H9 (cell line): Measurements from ENCODE around the gene PEA15. TPM values are rescaled to one million over a fixed set of nuclear protein-coding genes. Genes with fewer than 3 reads are reported as not detected.

Experiments
- DNase-seq: peaks from one replicate; pipeline ENCODE4 v3.0.0-alpha.2; 2017
- H2AFZ ChIP-seq: one replicate; pipeline ENCODE4 v1.6.1; 2013; ENCODE audit warnings: mild to moderate bottlenecking, low read length, control low read depth, moderate library complexity
- H2AK5ac ChIP-seq: 2 replicates; pipeline ENCODE4 v1.6.1; 2013; ENCODE audit warnings: low read length, control low read depth, mixed read lengths; ENCODE audit not compliant: insufficient read length
- H2BK120ac ChIP-seq: one replicate; pipeline ENCODE4 v1.6.1; 2013; ENCODE audit warnings: low read depth, mild to moderate bottlenecking, low read length, control low read depth, inconsistent platforms; ENCODE audit not compliant: poor library complexity, severe bottlenecking
- H2BK12ac ChIP-seq: 2 replicates; pipeline ENCODE4 v1.6.1; 2013; ENCODE audit warnings: low read length, control low read depth, mixed read lengths, low read depth; ENCODE audit not compliant: insufficient read length
- H2BK15ac ChIP-seq: 2 replicates; pipeline ENCODE4 v1.6.1; 2013; ENCODE audit warnings: low read depth, low read length, control low read depth
- H2BK20ac ChIP-seq: one replicate; pipeline ENCODE4 v1.6.1; 2013; ENCODE audit warnings: low read depth, mild to moderate bottlenecking, low read length, control low read depth, inconsistent platforms; ENCODE audit not compliant: poor library complexity, severe bottlenecking
- H2BK5ac ChIP-seq: 2 replicates; pipeline ENCODE4 v1.6.1; 2013; ENCODE audit warnings: low read length, control low read depth, mixed read lengths; ENCODE audit not compliant: insufficient read length
- H3K14ac ChIP-seq: 2 replicates; pipeline ENCODE4 v1.6.1; 2013; ENCODE audit warnings: low read length, control low read depth; ENCODE audit not compliant: insufficient read depth
- H3K18ac ChIP-seq: 2 replicates; pipeline ENCODE4 v1.6.1; 2013; ENCODE audit warnings: low read depth, mild to moderate bottlenecking, mixed read lengths, low read length, control low read depth; ENCODE audit not compliant: insufficient read length
- H3K23ac ChIP-seq: 2 replicates; pipeline ENCODE4 v1.6.1; 2013; ENCODE audit warnings: low read length, control low read depth, mixed read lengths, low read depth; ENCODE audit not compliant: insufficient read length
- H3K23me2 ChIP-seq: 2 replicates; pipeline ENCODE4 v1.6.1; 2013; ENCODE audit warnings: low read depth, mild to moderate bottlenecking, mixed read lengths, low read length, control low read depth; ENCODE audit not compliant: insufficient read length, poor library complexity, severe bottlenecking
- H3K27ac ChIP-seq: 2 replicates; pipeline ENCODE4 v1.5.1; 2013; ENCODE audit warnings: low read length, control low read depth, mixed read lengths, low read depth; ENCODE audit not compliant: insufficient read length
- H3K27me3 ChIP-seq: 2 replicates; pipeline ENCODE4 v1.6.1; 2013; ENCODE audit warnings: low read length, control low read depth, inconsistent platforms; ENCODE audit not compliant: insufficient read depth
- H3K4ac ChIP-seq: 2 replicates; pipeline ENCODE4 v1.6.1; 2013; ENCODE audit warnings: low read depth, mild to moderate bottlenecking, control low read depth, inconsistent platforms, low read length, moderate library complexity
- H3K4me1 ChIP-seq: 2 replicates; pipeline ENCODE4 v1.6.1; 2013; ENCODE audit warnings: low read length, control low read depth, inconsistent platforms; ENCODE audit not compliant: insufficient read depth
- H3K4me2 ChIP-seq: 2 replicates; pipeline ENCODE4 v1.6.1; 2013; ENCODE audit warnings: low read length, control low read depth, mixed read lengths; ENCODE audit not compliant: insufficient read length, insufficient read depth
- H3K56ac ChIP-seq: 2 replicates; pipeline ENCODE4 v1.6.1; 2013; ENCODE audit warnings: low read depth, mild to moderate bottlenecking, mixed read lengths, low read length, control low read depth; ENCODE audit not compliant: insufficient read length
- H3K79me1 ChIP-seq: 2 replicates; pipeline ENCODE4 v1.6.1; 2013; ENCODE audit warnings: low read depth, mild to moderate bottlenecking, moderate library complexity, low read length, control low read depth, inconsistent platforms; ENCODE audit not compliant: insufficient read depth, poor library complexity, severe bottlenecking
- H3K79me2 ChIP-seq: 2 replicates; pipeline ENCODE4 v1.6.1; 2013; ENCODE audit warnings: low read length, control low read depth, inconsistent platforms; ENCODE audit not compliant: insufficient read depth
- H3K9ac ChIP-seq: 2 replicates; pipeline ENCODE4 v1.6.1; 2013; ENCODE audit warnings: low read length, control low read depth, mixed read lengths; ENCODE audit not compliant: insufficient read length; ENCODE audit errors: extremely low read depth
- H3K9me3 ChIP-seq: one replicate; pipeline ENCODE4 v1.6.1; 2013; ENCODE audit warnings: low read depth, low read length, inconsistent platforms; ENCODE audit not compliant: control insufficient read depth
- H3T11ph ChIP-seq: one replicate; pipeline ENCODE4 v1.6.1; 2013; ENCODE audit warnings: mild to moderate bottlenecking, low read length, control low read depth, inconsistent platforms
- H4K20me1 ChIP-seq: one replicate; pipeline ENCODE4 v1.6.1; 2013; ENCODE audit not compliant: control insufficient read depth, insufficient read length, insufficient read depth
- H4K5ac ChIP-seq: 2 replicates; pipeline ENCODE4 v1.6.1; 2013; ENCODE audit warnings: low read depth, mild to moderate bottlenecking, mixed read lengths, low read length, control low read depth; ENCODE audit not compliant: insufficient read length
- H4K8ac ChIP-seq: replicated peaks from 2 replicates; pipeline ENCODE4 v1.6.1; 2013; ENCODE audit warnings: low read length, control low read depth, mixed read lengths, low read depth; ENCODE audit not compliant: insufficient read length
- H4K91ac ChIP-seq: 2 replicates; pipeline ENCODE4 v1.6.1; 2013; ENCODE audit warnings: low read depth, mild to moderate bottlenecking, moderate library complexity, mixed read lengths, low read length, control low read depth; ENCODE audit not compliant: insufficient read length
- H3K27ac Mint-ChIP-seq, 3 experiments: 2 replicates in 2 of 3; 3 replicates in 1 of 3; pipeline ENCODE4 v1.8.0; 2020 to 2021; ENCODE audit warnings: mixed read lengths in 3 of 3, mild to moderate bottlenecking in 1 of 3, moderate library complexity in 1 of 3
- H3K27me3 Mint-ChIP-seq: 2 replicates; pipeline ENCODE4 v1.8.0; 2021; ENCODE audit warnings: low read depth, mild to moderate bottlenecking, moderate library complexity, mixed read lengths
- H3K36me3 Mint-ChIP-seq, 3 experiments: 2 replicates in 2 of 3; 3 replicates in 1 of 3; pipeline ENCODE4 v1.8.0; 2020 to 2021; ENCODE audit warnings: low read depth in 3 of 3, mixed read lengths in 3 of 3; ENCODE audit not compliant: insufficient read depth in 1 of 3
- H3K4me1 Mint-ChIP-seq, 2 experiments: 2 replicates each; pipeline ENCODE4 v1.8.0; 2020; ENCODE audit warnings: mixed read lengths in 2 of 2
- H3K4me3 Mint-ChIP-seq, 2 experiments: 2 replicates in 1 of 2; 3 replicates in 1 of 2; pipeline ENCODE4 v1.8.0; 2020 to 2021; ENCODE audit warnings: mild to moderate bottlenecking in 2 of 2, mixed read lengths in 2 of 2, moderate library complexity in 1 of 2
- H3K9me3 Mint-ChIP-seq, 2 experiments: 2 replicates in 1 of 2; 3 replicates in 1 of 2; pipeline ENCODE4 v1.8.0; 2020; ENCODE audit warnings: mild to moderate bottlenecking in 2 of 2, mixed read lengths in 2 of 2, moderate library complexity in 1 of 2
- CTCF ChIP-seq: fragments of 200-600 bp; sonication (generic); conservative IDR thresholded peaks from 3 replicates; pipeline ENCODE4 v1.8.0; 2021; ENCODE audit warnings: antibody characterized with exemption, mild to moderate bottlenecking
- WGBS: extraction: QIAGEN DNeasy Blood & Tissue Kit; methylation state at CpG from one replicate; pipeline ENCODE4 v1.1.7; 2013; ENCODE audit warnings: missing lambda C conversion rate, low lambda C conversion rate, mixed read lengths; ENCODE audit not compliant: insufficient read length; ENCODE audit errors: extremely low coverage; 5-methylcytosine and 5-hydroxymethylcytosine counted together
- total RNA-seq: library from RNA; stranded (reverse); gene quantifications from 2 replicates; pipeline ENCODE4 v1.2.1, GENCODE V29; 2021

PEA15 gene
- total RNA-seq, 1 experiment from 2014 or later, result 82.1 TPM

- Histone ChIP-seq H3K56ac (no peak overlapping the region), H3K4me2 (no peak overlapping the region), H3K79me2 (peaks cover 6% of the 10 kb centered on the region), H3K9me3 (no peaks in the 10 kb centered on the region), H3K4ac (no peak overlapping the region), H4K5ac (no peak overlapping the region), H3K4me1 (0 out of 2 replicates have a peak, but pooled peaks cover 2% of the 10 kb centered on the region), H3K79me1 (peaks cover 8% of the 10 kb centered on the region), H3K14ac (no peak overlapping the region), H2BK12ac (no peak overlapping the region), H4K91ac (no peak overlapping the region), H2BK5ac (no peak overlapping the region), H4K20me1 (no peaks in the 10 kb centered on the region), H3T11ph (no peak overlapping the region), H3K27me3 (no peaks in the 10 kb centered on the region), H3K9ac (no peak overlapping the region), H2BK15ac (no peak overlapping the region), H2BK120ac (no peak overlapping the region), H2BK20ac (no peak overlapping the region), H4K8ac (no peak overlapping the region), H3K18ac (no peak overlapping the region), H3K23ac (no peak overlapping the region), H2AK5ac (no peak overlapping the region), H2AFZ (no peak overlapping the region), H3K23me2 (no peaks in the 10 kb centered on the region), H3K27ac (no peak overlapping the region)
- Mint-ChIP-seq H3K4me1 (peaks cover 26 to 31% of the 10 kb centered on the region in 2 experiments), H3K9me3 (no peaks in the 10 kb centered on the region), H3K27me3 (no peaks in the 10 kb centered on the region), H3K4me3 (no peak overlapping the region), H3K36me3 (peaks cover 12 to 43% (median 27%) of the 10 kb centered on the region in 3 experiments), H3K27ac (peak overlapping the region in 1 of 3 experiments; percentile 32; a peak in 1 of 7 replicates)
- WGBS, result no CpG with 5 or more reads among the region's 4 CpGs
- no peak for DNase-seq
- no peak for TF ChIP-seq CTCF
Observed at GRCh38 chr1:160255781-160256300, 50.7 kb downstream of the PEA15 start.
